NCI-H510A treated with DMSO at 0.1 percent for 48 hours (cell line): ENCODE data around the gene WSCD1.

Source experiments
- DNase-seq: peaks from one replicate; lab custom pipeline; 2025; lab: John Stamatoyannopoulos, UW

Gene WSCD1

GRCh38 chr17:6160911-6161855 is 91.0 kb downstream of the WSCD1 start:
- no peak for DNase-seq

- no peak for DNase-seq
These were observed 92.0 kb downstream of the WSCD1 start for GRCh38 chr17:6162216-6162615.

- DNase-seq, result no peak
These were observed 92.7 kb downstream of the WSCD1 start for GRCh38 chr17:6162892-6163291.

- no peak for DNase-seq
These were observed 93.6 kb downstream of the WSCD1 start for GRCh38 chr17:6163612-6164333.

- DNase-seq, result no peak
These were observed 94.8 kb downstream of the WSCD1 start for GRCh38 chr17:6164996-6165395.

GRCh38 chr17:6165806-6166205 is 95.6 kb downstream of the WSCD1 start:
- DNase-seq, result no peak

GRCh38 chr17:6166492-6167179 is 96.5 kb downstream of the WSCD1 start:
- no peak for DNase-seq

GRCh38 chr17:6168296-6168695 is 98.1 kb downstream of the WSCD1 start:
- no peak for DNase-seq

GRCh38 chr17:6170349-6170748 is 100.2 kb downstream of the WSCD1 start:
- DNase-seq, result no peak

- no peak for DNase-seq
These were observed 102.6 kb downstream of the WSCD1 start for GRCh38 chr17:6172642-6173330.

GRCh38 chr17:6173653-6174052 is 103.5 kb downstream of the WSCD1 start:
- no peak for DNase-seq
